Naive B cell (primary cell): ENCODE measurements around the gene CFAP92. TPM values are rescaled to one million over a fixed set of nuclear protein-coding genes. Genes with fewer than 3 reads are reported as not detected.
A peak's percentile ranks its signal among the peaks of the same experiment; 100 is the strongest.

Experiments
- ATAC-seq, 2 donors: fragments of 150-1000 bp; cut with Tn5 transposase; 2 replicates each; pipeline ENCODE4 v1.10.0; 2021; ENCODE audit warnings: low read depth in 2 of 2, mild to moderate bottlenecking in 2 of 2, moderate library complexity in 2 of 2
- DNase-seq: peaks from one replicate; pipeline ENCODE4 v3.0.0; 2022
- H3K27ac Mint-ChIP-seq, 6 donors: one replicate each; pipeline ENCODE4 v1.8.0; 2020 to 2022; ENCODE audit warnings: mild to moderate bottlenecking in 6 of 6, mixed read lengths in 6 of 6, moderate library complexity in 5 of 6, inconsistent platforms in 2 of 6
- H3K27me3 Mint-ChIP-seq, 3 donors: one replicate each; pipeline ENCODE4 v1.8.0; 2021 to 2022; ENCODE audit warnings: mixed read lengths in 3 of 3, mild to moderate bottlenecking in 1 of 3
- H3K36me3 Mint-ChIP-seq, 2 donors: one replicate each; pipeline ENCODE4 v1.8.0; 2020 to 2022; ENCODE audit warnings: mixed read lengths in 2 of 2, inconsistent platforms in 1 of 2, mild to moderate bottlenecking in 1 of 2
- H3K4me1 Mint-ChIP-seq, 3 donors: one replicate each; pipeline ENCODE4 v1.8.0; 2020 to 2022; ENCODE audit warnings: mixed read lengths in 3 of 3, inconsistent platforms in 1 of 3, mild to moderate bottlenecking in 1 of 3, moderate library complexity in 1 of 3
- H3K4me3 Mint-ChIP-seq, 8 donors: one replicate each; pipeline ENCODE4 v1.8.0; 2020 to 2022; ENCODE audit warnings: mild to moderate bottlenecking in 8 of 8, mixed read lengths in 8 of 8, moderate library complexity in 8 of 8, inconsistent platforms in 2 of 8
- H3K9me3 Mint-ChIP-seq, 7 donors: one replicate each; pipeline ENCODE4 v1.8.0; 2020 to 2022; ENCODE audit warnings: mixed read lengths in 7 of 7, mild to moderate bottlenecking in 5 of 7, inconsistent platforms in 2 of 7, moderate library complexity in 1 of 7
- polyA plus RNA-seq, 6 donors: library from polyadenylated mRNA; unstranded; fragments of 300-500 nt; fragmentation: Illumina TruSeq; gene quantifications; one replicate each; pipeline ENCODE4 v1.2.3, GENCODE V29; 2021; ENCODE audit warnings: low read depth in 6 of 6

CFAP92 gene
- polyA plus RNA-seq, 6 donors from 2014 or later = not detected

- Mint-ChIP-seq H3K36me3 (no peaks in the 10 kb centered on the region), H3K27me3 (peaks cover 3 to 5% (median 5%) of the 10 kb centered on the region in 3 donors), H3K4me1 (peaks cover 14 to 24% (median 22%) of the 10 kb centered on the region in 3 donors), H3K27ac (peak overlapping the region in 3 of 6 donors; percentile 65 to 94 (median 87)), H3K4me3 (peak overlapping the region in 1 of 8 donors; percentile 29), H3K9me3 (no peaks in the 10 kb centered on the region)
- DNase-seq (no peak), ATAC-seq (no peak)
Measured at GRCh38 chr3:128975276-128975675, 18.6 kb downstream of the CFAP92 start.

GRCh38 chr3:128973988-128974564 lies 19.8 kb downstream of the CFAP92 start:
- ATAC-seq = peak; percentile 96
- peak overlapping the region in 7 of 8 donors; percentile 10 to 68 (median 29) for H3K4me3 Mint-ChIP-seq
- no peaks in the 10 kb centered on the region for H3K36me3 Mint-ChIP-seq
- peaks cover 0 to 5% (median 4%) of the 10 kb centered on the region in 3 donors for H3K27me3 Mint-ChIP-seq
- H3K9me3 Mint-ChIP-seq = no peaks in the 10 kb centered on the region
- H3K4me1 Mint-ChIP-seq = peaks cover 14 to 29% (median 29%) of the 10 kb centered on the region in 3 donors
- peak overlapping the region in 5 of 6 donors; percentile 35 to 96 (median 76) for H3K27ac Mint-ChIP-seq
- peak; percentile 63 for DNase-seq

- Mint-ChIP-seq H3K4me1 (peaks cover 14 to 29% (median 29%) of the 10 kb centered on the region in 3 donors), H3K27ac (peak overlapping the region in 1 of 6 donors; percentile 59), H3K36me3 (no peaks in the 10 kb centered on the region), H3K27me3 (peaks cover 0 to 4% (median 0%) of the 10 kb centered on the region in 3 donors), H3K4me3 (no peak overlapping the region), H3K9me3 (no peaks in the 10 kb centered on the region)
- DNase-seq (no peak), ATAC-seq (no peak)
Measured at GRCh38 chr3:128971421-128972100, 22.3 kb downstream of the CFAP92 start.

- Mint-ChIP-seq H3K27ac (peak overlapping the region in 1 of 6 donors; percentile 12), H3K27me3 (peaks cover 0 to 4% (median 0%) of the 10 kb centered on the region in 3 donors), H3K9me3 (no peaks in the 10 kb centered on the region), H3K4me1 (peaks cover 14 to 29% (median 29%) of the 10 kb centered on the region in 3 donors), H3K36me3 (no peaks in the 10 kb centered on the region), H3K4me3 (no peak overlapping the region)
- DNase-seq (no peak), ATAC-seq (no peak)
Measured at GRCh38 chr3:128970740-128971047, 23.2 kb downstream of the CFAP92 start.

- Mint-ChIP-seq H3K9me3 (no peaks in the 10 kb centered on the region), H3K27ac (peak overlapping the region in 3 of 6 donors; percentile 12 to 28 (median 28)), H3K4me1 (peaks cover 11 to 26% (median 26%) of the 10 kb centered on the region in 3 donors), H3K27me3 (peaks cover 0 to 4% (median 0%) of the 10 kb centered on the region in 3 donors), H3K36me3 (no peaks in the 10 kb centered on the region), H3K4me3 (no peak overlapping the region)
- DNase-seq = peak; percentile 56
- peak; percentile 34 to 42 for ATAC-seq
Measured at GRCh38 chr3:128969993-128970739, 23.7 kb downstream of the CFAP92 start.

DNA sequence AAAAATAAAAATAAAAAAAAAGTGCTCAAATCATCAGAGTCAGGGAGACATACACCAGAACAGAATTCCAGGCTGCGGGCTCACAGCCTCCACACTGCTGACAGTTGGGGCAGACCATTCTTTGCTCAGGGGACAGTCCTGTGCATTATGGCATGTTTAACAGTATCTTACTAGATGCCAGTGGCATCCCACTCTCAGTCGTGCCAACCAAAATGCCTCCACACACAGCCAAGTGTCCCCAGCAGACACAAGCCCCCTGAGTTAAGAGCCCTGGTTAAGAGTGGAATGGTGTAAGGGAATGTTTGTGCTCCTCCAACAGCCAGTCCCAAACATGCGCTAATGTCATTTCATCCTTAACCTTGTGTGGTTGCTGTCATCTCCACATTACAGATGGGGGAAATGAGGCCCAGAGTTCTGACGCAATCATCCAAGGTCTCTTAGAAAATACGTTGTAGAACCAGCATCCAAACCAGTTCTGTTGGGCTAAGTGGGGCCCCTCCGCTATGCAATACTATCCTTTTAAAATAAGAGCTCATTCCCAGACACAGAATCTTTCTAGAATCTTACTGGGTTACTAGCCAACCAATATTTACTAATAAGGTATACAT lies 26.0 kb downstream of the CFAP92 start:
- Mint-ChIP-seq H3K9me3 (no peaks in the 10 kb centered on the region), H3K27ac (peak overlapping the region in 1 of 6 donors; percentile 49), H3K4me3 (no peak overlapping the region), H3K27me3 (peaks cover 0 to 7% (median 0%) of the 10 kb centered on the region in 3 donors), H3K4me1 (peaks cover 2 to 7% (median 7%) of the 10 kb centered on the region in 3 donors), H3K36me3 (no peaks in the 10 kb centered on the region)
- DNase-seq = no peak
- ATAC-seq = no peak

DNA sequence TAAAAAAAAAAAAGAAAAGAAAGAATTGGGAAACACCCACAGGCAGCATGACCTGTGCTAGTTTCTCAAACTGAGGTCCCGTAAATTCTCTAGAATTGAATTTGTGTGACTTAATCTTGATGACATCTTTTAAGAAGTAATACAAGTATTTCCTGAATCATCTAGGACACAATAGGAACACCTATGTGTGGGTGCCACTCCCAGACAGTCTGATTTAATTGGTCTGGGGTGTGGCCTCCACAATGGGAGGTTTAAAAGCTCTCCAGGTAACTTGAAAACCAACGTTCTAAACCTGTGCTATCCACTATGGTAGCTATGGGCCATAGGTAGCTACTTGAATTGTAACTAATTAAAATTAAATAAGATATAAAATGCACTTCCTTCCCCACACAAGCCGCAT lies 28.1 kb downstream of the CFAP92 start:
- H3K4me3 Mint-ChIP-seq = no peak overlapping the region
- peaks cover 0 to 7% (median 5%) of the 10 kb centered on the region in 3 donors for H3K4me1 Mint-ChIP-seq
- H3K27me3 Mint-ChIP-seq = peaks cover 0 to 17% (median 12%) of the 10 kb centered on the region in 3 donors
- H3K36me3 Mint-ChIP-seq = no peaks in the 10 kb centered on the region
- DNase-seq = no peak
- no peak for ATAC-seq
- no peak overlapping the region for H3K27ac Mint-ChIP-seq
- no peaks in the 10 kb centered on the region for H3K9me3 Mint-ChIP-seq

DNA sequence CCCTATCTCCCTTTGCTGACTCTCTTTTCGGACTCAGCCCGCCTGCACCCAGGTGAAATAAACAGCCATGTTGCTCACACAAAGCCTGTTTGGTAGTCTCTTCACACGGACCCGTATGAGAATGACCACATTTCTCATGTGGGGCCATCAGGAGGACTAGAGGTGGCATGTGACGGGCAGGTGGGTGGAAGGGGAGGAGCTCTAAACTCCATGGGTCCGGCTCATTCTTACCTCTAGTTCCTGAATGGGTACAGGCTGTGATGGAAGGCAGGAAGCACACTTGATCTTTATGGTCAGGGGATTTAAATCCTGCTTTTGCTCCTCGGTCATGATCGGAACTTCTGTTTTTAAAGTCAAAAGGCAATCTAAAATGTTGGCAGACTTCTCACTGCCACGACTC lies 28.6 kb downstream of the CFAP92 start:
- no peak overlapping the region for H3K27ac Mint-ChIP-seq
- no peaks in the 10 kb centered on the region for H3K36me3 Mint-ChIP-seq
- ATAC-seq = no peak
- peaks cover 0 to 22% (median 17%) of the 10 kb centered on the region in 3 donors for H3K27me3 Mint-ChIP-seq
- no peak overlapping the region for H3K4me3 Mint-ChIP-seq
- no peak for DNase-seq
- no peaks in the 10 kb centered on the region for H3K9me3 Mint-ChIP-seq
- peaks cover 0 to 7% (median 5%) of the 10 kb centered on the region in 3 donors for H3K4me1 Mint-ChIP-seq

GRCh38 chr3:128956440-128956839 lies 37.4 kb downstream of the CFAP92 start:
- DNase-seq (no peak), ATAC-seq (no peak)
- Mint-ChIP-seq H3K9me3 (peaks cover 0 to 13% (median 9%) of the 10 kb centered on the region in 7 donors), H3K36me3 (no peaks in the 10 kb centered on the region), H3K4me1 (no peaks in the 10 kb centered on the region), H3K27me3 (peaks cover 0 to 15% (median 10%) of the 10 kb centered on the region in 3 donors), H3K27ac (peak overlapping the region in 1 of 6 donors; percentile 59), H3K4me3 (no peak overlapping the region)

GRCh38 chr3:128950223-128950938 lies 43.5 kb downstream of the CFAP92 start:
- no peak overlapping the region for H3K4me3 Mint-ChIP-seq
- H3K4me1 Mint-ChIP-seq = no peaks in the 10 kb centered on the region
- H3K9me3 Mint-ChIP-seq = peaks cover 0 to 9% (median 2%) of the 10 kb centered on the region in 7 donors
- no peaks in the 10 kb centered on the region for H3K27me3 Mint-ChIP-seq
- ATAC-seq (no peak), DNase-seq (no peak)
- no peak overlapping the region for H3K27ac Mint-ChIP-seq
- H3K36me3 Mint-ChIP-seq = no peaks in the 10 kb centered on the region

GRCh38 chr3:128949158-128949557 lies 44.7 kb downstream of the CFAP92 start:
- Mint-ChIP-seq H3K27ac (no peak overlapping the region), H3K36me3 (no peaks in the 10 kb centered on the region), H3K9me3 (peaks cover 0 to 9% (median 2%) of the 10 kb centered on the region in 7 donors), H3K4me1 (no peaks in the 10 kb centered on the region), H3K27me3 (no peaks in the 10 kb centered on the region), H3K4me3 (no peak overlapping the region)
- DNase-seq (no peak), ATAC-seq (no peak)

DNA sequence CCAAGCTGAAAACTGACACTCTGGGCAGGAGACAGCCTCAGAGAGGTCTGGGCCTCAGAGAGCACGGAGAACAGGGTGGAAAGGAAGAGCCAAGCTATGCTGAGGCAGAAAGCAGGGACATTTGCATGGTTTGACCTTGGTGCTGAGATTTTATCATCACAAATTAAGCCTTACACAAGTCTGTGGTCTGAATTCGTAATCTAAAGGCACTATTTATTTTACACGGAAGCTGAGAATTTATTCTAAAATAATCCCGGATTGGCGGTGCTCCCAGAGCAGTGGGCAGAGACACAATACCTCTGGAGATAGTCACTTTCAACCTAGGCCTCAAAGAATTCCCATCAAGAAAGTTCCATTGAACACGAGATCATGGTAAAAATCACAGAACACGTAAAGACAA lies 47.5 kb downstream of the CFAP92 start:
- Mint-ChIP-seq H3K27ac (peak overlapping the region in 1 of 6 donors; percentile 19), H3K9me3 (no peaks in the 10 kb centered on the region)

DNA sequence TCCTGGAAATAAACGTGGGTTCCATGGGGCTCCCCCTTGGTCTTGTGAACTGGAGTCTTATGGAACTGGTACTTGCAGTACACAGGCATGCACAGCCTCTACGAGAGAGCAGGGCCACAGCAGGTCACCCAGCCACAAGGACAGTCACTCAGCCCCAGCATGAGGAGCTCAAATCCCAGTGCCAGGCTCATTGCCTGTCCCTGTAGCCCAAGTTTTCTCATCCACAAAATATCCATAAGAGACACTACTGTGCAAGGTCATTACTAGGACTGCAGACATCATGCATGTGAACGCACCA lies 48.0 kb downstream of the CFAP92 start:
- Mint-ChIP-seq H3K4me1 (no peaks in the 10 kb centered on the region), H3K36me3 (no peaks in the 10 kb centered on the region), H3K9me3 (no peaks in the 10 kb centered on the region), H3K4me3 (no peak overlapping the region), H3K27ac (no peak overlapping the region), H3K27me3 (no peaks in the 10 kb centered on the region)
- DNase-seq = no peak
- ATAC-seq = no peak

More for the DNA sequence above, 47.5 kb downstream of the CFAP92 start:
- Mint-ChIP-seq H3K4me1 (no peaks in the 10 kb centered on the region), H3K36me3 (no peaks in the 10 kb centered on the region), H3K4me3 (no peak overlapping the region), H3K27me3 (no peaks in the 10 kb centered on the region)
- ATAC-seq (no peak), DNase-seq (no peak)
